ENCODE measurements around the gene CTAGE1.

DNA sequence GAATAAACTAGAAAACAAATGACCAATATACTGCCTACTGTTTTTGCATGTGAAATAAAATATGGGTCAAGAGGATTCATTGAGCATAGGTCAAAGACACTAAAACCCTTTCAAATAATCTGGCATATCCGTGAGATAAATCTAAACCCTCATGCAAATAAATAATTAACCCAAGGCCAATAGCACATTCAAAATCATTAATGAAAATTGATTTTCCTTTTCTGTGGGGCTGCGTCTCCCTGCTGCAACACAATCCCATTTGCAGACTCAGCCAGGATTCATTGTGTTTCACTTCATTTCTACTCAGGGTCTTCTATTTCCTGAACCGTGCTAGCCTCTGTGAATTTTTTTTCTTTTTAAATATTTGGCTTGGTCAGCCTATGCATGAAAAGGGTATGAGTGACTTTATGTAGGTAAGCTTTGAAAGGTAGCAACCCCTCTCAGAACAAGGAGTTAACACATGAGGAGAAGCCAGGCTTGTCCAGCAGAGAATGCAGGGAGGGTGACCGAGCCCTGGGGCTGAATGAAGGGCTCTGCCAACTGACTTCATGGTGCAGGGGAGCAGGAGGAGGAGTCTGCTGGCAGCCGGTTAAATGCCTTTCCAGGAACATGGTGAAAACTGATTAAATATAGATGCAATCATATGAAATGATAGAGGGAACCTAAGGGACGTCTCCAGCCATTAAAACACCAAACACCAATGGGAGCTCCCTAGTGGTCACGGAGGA lies 10.3 kb upstream of the CTAGE1 start:
- TF ChIP-seq, protein P1, sequence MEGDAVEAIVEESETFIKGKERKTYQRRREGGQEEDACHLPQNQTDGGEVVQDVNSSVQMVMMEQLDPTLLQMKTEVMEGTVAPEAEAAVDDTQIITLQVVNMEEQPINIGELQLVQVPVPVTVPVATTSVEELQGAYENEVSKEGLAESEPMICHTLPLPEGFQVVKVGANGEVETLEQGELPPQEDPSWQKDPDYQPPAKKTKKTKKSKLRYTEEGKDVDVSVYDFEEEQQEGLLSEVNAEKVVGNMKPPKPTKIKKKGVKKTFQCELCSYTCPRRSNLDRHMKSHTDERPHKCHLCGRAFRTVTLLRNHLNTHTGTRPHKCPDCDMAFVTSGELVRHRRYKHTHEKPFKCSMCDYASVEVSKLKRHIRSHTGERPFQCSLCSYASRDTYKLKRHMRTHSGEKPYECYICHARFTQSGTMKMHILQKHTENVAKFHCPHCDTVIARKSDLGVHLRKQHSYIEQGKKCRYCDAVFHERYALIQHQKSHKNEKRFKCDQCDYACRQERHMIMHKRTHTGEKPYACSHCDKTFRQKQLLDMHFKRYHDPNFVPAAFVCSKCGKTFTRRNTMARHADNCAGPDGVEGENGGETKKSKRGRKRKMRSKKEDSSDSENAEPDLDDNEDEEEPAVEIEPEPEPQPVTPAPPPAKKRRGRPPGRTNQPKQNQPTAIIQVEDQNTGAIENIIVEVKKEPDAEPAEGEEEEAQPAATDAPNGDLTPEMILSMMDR (IDR thresholded peaks at IDR 0.05): no peak
- no peak for TF ChIP-seq POLR2A (IDR thresholded peaks at IDR 0.05)
